Measurements from ENCODE around the gene KDM4B.

Gene KDM4B

GRCh38 chr19:5132206-5132560 lies 163.3 kb downstream of the KDM4B start:
- no peak for TF ChIP-seq CTCF (IDR thresholded peaks at IDR 0.05; ENCODE audit: low read depth, low read length)
- H3K4me3 ChIP-seq (ENCODE audit: low read depth, low read length) = no peak overlapping the region

GRCh38 chr19:5132698-5133651 lies 164.1 kb downstream of the KDM4B start:
- TF ChIP-seq CTCF (IDR thresholded peaks at IDR 0.05; ENCODE audit: low read depth, low read length) = no peak

GRCh38 chr19:5133986-5134595 lies 165.2 kb downstream of the KDM4B start:
- no peak for TF ChIP-seq CTCF (IDR thresholded peaks at IDR 0.05; ENCODE audit: low read depth, low read length)
- H3K4me3 ChIP-seq (ENCODE audit: low read depth, low read length) = no peak overlapping the region

More at GRCh38 chr19:5132698-5133651, 164.1 kb downstream of the KDM4B start:
- H3K4me3 ChIP-seq (ENCODE audit: low read depth, low read length) = no peak overlapping the region

- H3K4me3 ChIP-seq (ENCODE audit: low read depth, low read length) = no peak overlapping the region
- TF ChIP-seq CTCF (IDR thresholded peaks at IDR 0.05; ENCODE audit: low read depth, low read length) = no peak
These were observed 165.8 kb downstream of the KDM4B start for GRCh38 chr19:5134691-5135090.

- no peak for TF ChIP-seq CTCF (IDR thresholded peaks at IDR 0.05; ENCODE audit: low read depth, low read length)
- H3K4me3 ChIP-seq (ENCODE audit: low read depth, low read length) = no peak overlapping the region
These were observed 167.4 kb downstream of the KDM4B start for GRCh38 chr19:5136073-5136855.

- no peak for TF ChIP-seq CTCF (IDR thresholded peaks at IDR 0.05; ENCODE audit: low read depth, low read length)
- H3K4me3 ChIP-seq (ENCODE audit: low read depth, low read length) = no peak overlapping the region
These were observed 168.2 kb downstream of the KDM4B start for GRCh38 chr19:5137114-5137513.

Measured in WI38 (cell line).